HG02870 (cell line): Measurements from ENCODE around the gene TTLL11.
"Not testable (repeated sequence)": the region's sequence is repeated elsewhere in the genome, so short reads cannot be mapped to it uniquely, and the experiment has no call there.

Experiments
- ATAC-seq: cut with Tn5 transposase; IDR thresholded peaks from one replicate; pipeline ENCODE4 v1.9.1; 2021; ENCODE audit warnings: mild to moderate bottlenecking, moderate library complexity; ENCODE audit not compliant: unreplicated experiment

TTLL11 gene

GRCh38 chr9:121981118-121981883 lies 111.8 kb downstream of the TTLL11 start:
- no peak for ATAC-seq

GRCh38 chr9:121980665-121981064 lies 112.4 kb downstream of the TTLL11 start:
- not testable (repeated sequence) for ATAC-seq

DNA sequence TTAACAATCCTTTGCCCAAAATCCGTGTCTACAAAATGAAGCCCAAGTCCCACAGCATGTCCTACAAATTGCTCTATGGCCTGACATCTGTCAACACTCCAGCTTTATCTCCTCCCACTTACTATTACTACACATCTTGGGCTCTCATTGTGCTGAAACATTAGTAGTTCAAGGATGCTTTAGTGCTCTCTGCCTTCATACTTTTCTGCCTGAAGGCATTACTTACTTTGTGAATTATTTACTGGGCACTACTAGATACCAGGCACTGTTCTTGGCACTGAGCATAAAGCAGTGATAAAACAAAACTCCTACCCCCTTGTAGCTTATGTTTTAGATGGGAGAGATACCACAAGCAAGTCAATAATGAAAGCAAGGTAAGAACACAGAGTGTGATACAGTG lies 113.4 kb downstream of the TTLL11 start:
- ATAC-seq, result no peak

- no peak for ATAC-seq
Measured at GRCh38 chr9:121976751-121977150, 116.4 kb downstream of the TTLL11 start.

DNA sequence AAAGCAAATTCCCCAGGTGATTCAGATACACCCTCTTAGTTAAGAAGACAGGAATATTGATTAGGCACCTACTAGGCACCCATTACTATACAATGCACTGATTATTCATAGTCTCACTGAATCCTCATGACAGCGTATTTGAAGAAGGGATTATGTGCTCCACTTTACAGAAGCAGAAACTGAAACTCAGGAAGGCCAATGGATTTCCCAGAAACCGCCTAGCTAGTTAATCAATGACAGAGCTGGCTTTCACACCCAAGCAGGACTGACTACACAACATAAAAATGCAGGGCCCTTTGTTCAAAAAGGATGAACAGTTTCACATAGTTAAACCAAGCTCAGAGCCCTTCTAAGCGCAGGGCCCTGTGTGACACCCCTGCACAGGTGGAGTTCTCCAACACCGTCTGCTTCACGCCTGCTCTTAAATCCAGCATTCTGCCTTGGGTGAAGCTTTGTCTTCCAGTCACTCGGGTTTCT lies 117.3 kb downstream of the TTLL11 start:
- ATAC-seq, result no peak

- no peak for ATAC-seq
Measured at GRCh38 chr9:121974421-121974820, 118.7 kb downstream of the TTLL11 start.

GRCh38 chr9:121972501-121972981 lies 120.6 kb downstream of the TTLL11 start:
- ATAC-seq, result no peak

GRCh38 chr9:121968056-121968455 lies 125.1 kb downstream of the TTLL11 start:
- ATAC-seq, result no peak

GRCh38 chr9:121966706-121967105 lies 126.4 kb downstream of the TTLL11 start:
- ATAC-seq, result no peak

DNA sequence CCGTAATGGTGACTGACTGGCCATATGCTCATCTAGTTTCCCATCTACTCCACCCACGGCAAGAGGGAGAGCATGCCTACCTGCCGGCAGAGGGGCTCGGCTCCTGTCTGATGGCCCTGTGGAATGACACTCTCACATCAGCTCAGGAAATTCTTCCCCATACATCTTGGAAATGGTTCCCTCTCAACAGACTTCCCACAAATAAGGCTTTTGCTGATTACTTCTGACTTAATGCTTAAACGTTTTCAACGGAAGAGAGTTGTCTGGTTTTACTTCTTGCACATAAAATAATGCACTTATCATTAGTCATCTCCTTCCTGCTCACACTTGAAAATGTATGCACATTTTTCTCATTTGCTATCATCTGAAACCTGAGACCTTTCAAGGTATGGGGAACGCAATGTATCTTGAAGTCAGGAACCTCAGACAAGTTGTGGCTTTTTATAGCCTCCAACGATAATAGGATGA lies 129.5 kb downstream of the TTLL11 start:
- ATAC-seq, result no peak

DNA sequence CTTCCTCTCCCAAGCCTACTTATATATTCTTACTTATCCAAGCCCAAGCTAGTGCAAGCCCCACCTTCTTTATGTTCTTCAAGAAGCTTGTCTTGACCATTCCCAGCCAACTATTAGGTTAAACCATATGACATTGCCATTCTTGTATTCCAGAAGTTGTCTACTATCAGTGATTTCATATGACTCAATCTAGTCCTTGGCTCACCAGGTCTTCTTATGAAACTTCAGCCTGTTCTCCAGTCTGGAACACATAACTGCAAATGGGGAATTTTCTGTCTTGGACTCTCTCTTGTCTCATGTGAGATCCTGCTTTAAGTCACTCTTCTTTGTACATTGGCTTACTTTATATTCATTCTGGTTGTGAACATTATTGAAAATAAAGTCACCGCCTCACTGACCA lies 130.7 kb downstream of the TTLL11 start:
- no peak for ATAC-seq

DNA sequence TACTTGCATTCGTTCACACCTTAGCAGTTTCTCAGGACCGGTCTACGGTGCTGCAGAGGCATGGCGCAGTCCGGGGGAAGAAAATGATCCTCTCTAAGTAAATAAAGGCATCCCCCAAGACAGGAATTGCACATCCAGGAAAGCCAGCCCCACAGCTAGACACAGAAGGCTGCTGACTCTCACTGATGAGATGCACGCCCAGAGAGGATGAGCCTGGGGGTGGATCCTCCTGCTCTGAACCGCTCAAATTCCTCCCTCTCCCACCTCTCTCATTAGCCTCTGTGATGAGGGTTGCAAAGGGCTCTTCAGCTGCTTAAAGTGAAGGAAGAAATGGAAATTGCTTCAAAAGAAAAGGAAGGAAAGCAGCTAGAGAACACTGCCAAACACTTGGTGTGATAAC lies 132.4 kb downstream of the TTLL11 start:
- no peak for ATAC-seq

DNA sequence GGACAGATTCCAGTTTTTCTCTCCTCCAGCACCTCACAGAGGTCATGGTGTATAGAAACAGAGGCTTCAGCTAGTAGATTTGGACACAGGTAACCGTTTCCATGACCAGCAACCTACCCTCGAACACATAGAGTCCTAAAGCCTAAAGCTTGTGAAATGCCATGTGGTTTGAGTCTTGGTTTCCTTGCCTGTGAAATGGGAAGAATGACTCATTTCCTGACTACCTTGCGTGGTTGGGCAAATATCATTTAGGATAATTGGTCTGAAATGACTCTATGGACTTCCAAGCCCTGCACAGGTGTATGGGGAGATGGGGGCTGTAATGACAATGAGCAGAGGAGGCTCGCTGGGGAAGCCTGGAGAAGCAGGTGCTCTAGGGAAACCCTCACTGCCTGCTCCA lies 134.6 kb downstream of the TTLL11 start:
- no peak for ATAC-seq

DNA sequence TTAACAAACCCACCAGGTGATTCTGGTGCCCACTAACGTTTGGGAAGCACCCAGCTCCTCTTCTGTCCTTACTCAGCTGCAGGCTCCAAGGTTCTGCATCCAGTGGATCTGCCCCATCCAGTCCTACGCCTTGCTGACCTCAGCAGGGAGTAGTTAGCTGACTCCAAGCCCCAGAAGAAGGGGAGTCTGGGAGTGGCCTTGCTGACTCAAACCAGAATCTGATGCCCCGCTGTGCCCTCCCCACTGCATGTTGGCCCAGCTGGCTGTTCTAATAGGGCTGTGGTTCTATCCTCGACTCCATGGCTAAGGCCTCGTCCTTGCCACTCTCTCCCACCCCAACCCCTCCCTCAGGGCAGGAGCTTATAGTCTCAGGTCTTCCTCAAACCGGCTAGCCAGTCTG lies 136.3 kb downstream of the TTLL11 start:
- ATAC-seq, result no peak

DNA sequence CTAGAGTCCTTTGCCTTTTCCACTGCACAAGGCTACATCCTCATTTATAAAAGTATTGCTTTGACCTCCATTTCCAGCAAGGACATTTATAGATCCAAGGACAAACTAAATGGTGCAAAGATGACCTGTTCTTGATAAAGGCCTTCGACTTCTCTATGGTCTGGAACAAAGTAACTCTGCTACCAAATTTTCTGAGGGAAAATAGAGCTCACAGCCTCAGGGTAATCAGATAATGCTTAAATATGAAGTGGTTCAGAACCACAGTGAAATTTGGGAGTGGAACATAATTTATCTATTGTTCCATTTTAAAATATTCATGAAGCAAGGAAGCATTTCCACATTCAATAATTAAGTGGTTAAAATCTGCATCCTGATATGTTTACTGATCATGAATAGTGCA lies 137.5 kb downstream of the TTLL11 start:
- no peak for ATAC-seq

DNA sequence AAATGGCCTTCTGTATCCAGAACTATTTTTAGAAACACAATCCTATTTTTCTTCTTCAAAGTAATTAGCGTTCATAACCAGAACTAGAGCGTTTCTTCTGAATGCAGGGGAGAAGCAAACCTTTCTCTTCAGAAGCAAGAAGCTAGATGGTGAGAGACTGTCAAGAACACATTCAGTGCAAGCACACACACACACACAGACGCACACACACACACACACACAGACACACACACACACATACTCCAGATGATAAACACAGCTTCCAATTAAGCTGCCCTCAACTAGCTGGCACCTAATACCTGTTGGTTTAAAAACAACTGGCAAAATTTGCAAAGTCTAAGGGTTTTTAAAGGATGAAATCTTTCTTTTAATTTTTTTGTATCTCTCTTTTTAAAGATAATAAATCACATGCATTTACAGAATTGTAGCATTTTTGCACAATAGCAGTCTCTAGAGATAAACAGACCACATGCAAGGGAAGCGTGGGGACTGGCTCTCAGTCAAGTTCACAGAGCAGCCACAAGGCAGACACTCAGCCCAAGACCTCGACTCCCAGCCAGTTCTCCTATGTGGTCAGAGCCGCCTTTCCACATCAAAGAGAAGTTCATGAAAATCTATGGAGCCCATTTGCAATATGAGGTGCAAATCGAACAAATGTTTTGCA lies 138.5 kb downstream of the TTLL11 start:
- ATAC-seq, result no peak

DNA sequence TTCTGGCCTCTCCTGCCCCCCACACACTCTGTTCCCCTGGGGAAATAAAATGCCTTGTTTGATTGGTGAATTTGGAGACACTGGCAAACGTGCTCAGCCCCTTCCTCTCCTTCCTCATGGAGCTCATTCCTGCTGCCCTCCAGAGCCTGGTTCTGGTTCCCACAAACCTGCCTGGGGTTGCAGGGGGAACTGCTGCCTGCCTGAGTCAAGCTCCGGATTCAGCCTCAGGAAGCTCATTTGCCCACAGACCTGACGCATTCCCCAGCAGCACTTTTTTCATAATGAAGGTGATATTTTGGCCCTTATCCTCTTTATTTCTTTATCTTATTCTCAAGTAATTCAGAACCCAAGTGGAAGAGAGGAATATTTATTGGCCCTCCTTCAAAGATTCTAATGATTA lies 140.5 kb downstream of the TTLL11 start:
- no peak for ATAC-seq

- no peak for ATAC-seq
Measured at GRCh38 chr9:121950866-121951265, 142.2 kb downstream of the TTLL11 start.

GRCh38 chr9:121950441-121950840 lies 142.7 kb downstream of the TTLL11 start:
- no peak for ATAC-seq

DNA sequence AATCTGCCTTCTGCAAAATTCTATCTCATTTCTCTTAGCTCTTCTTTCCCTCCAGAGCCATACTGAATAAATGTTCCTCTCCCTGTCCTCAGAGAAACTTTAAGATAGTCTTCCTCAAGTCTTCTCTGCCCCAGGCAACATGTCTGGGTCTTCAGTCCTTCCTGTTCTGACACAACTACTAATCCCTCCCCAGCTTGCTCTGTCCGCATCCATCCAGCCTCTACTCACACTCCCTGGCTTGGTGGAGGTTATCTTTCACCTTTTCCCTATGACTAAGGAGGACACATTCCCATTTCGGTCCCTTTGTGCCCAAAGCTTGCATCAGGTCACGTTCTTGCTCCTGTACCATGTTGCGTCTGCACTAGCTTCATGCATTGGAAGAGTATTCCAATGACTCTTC lies 143.3 kb downstream of the TTLL11 start:
- ATAC-seq, result no peak

DNA sequence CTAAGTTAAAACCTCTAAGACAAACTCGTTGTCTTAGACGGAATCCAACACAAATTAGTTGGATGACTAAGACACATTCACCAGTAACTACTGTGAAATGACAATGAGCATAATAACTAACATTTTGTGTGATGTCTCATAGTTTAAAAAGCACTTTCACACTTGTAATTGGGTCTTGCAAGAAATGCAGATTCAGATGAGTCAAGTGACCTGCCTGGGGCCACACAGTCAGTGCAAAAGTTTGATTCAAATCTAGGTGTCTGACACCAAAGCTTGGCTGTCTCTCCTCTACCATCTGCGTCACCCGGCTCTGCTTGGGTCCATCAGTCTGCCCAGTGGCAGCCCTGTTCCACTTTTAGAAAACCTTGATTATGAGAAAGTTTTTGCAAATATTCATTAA lies 143.7 kb downstream of the TTLL11 start:
- ATAC-seq, result no peak

GRCh38 chr9:121947775-121948174 lies 145.3 kb downstream of the TTLL11 start:
- no peak for ATAC-seq
